Activated naive CD4-positive, alpha-beta T cell treated with anti-CD3 and anti-CD28 coated beads, Interleukin-2, amount 50 U/mL, for 16 hours (primary cell): Measurements from ENCODE around the gene KIRREL3.

Source experiments
- DNase-seq: peaks from one replicate; pipeline ENCODE4 v3.0.0-alpha.2; 2020

Gene KIRREL3

GRCh38 chr11:126901783-126902182 lies 98.8 kb downstream of the KIRREL3 start:
- no peak for DNase-seq

DNA sequence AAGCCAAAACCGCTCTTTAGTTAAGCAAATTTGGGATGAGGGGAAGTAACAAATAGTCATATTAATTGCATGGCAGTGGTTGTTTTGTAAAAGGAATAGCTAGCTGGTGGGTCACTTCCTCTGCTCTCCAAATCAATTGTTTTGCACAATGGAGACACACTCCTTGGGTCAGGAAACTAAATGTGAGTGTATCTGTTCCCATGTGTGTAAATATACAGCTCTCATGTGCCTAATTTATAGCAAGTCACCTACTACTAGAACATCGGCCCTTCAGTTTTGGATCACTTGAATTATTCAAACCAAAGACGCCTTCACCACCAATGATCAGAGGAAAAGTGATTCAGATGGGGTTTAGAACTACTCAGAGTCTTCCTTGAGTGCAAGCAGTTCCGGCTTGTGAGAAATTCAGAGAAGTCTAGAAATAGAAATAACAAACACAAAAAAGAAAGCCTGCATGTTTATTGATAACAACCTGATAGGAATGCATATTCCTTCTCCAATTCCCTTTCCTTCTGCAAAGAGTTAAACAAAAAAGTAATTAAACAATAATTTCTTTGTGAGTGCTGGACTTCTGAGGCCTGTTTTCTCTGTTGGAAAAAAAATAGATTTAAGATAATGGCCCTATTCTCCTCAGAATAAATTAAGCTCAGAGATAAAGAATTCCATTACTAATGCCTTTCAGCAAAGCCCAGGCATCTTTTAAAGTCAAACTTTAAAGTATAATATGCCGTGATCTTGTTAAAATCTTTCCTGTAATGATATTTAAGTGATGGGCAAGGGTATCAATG lies 100.4 kb downstream of the KIRREL3 start:
- DNase-seq: no peak

DNA sequence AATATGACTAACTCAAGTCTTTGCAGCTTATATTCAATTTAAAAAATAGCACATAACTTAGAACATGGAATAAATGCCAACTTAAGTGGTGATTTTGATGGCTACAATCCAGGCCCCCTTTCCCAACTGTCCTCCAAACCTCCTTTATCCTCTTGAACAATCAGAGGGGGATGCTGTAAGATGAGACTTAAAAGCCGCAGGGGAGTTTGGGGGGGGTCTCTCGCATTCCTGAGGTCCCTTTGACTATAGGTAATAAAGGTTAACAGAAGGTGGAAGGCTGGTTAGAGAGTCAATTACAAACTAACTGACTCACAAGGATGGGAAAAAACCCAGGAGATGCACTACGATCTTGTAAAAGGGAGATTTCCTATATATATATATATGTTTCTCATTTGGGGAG lies 101.8 kb downstream of the KIRREL3 start:
- DNase-seq: no peak

- DNase-seq: no peak
These were observed 103.1 kb downstream of the KIRREL3 start for GRCh38 chr11:126897430-126897829.

DNA sequence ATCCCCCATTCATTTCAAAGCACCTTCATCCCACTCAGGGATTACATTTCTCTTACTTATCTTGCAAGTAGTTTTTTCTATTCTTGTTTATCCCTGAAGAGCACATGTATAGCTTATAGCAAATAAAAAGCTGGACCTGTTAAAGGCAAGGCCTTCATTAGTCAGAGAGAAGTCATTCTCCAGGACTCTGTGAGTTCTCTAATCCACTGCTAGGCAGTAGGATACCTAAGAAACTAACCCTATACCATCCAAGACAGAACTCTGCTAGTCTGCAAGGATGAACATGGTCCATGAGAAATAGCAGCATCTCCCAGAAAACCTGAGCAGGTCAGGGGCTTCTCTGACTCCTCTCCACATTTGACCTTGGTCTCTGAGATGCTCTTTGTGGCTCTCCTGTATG lies 104.5 kb downstream of the KIRREL3 start:
- DNase-seq: no peak

GRCh38 chr11:126893796-126894195 lies 106.8 kb downstream of the KIRREL3 start:
- no peak for DNase-seq

GRCh38 chr11:126892756-126893155 lies 107.8 kb downstream of the KIRREL3 start:
- DNase-seq: no peak

DNA sequence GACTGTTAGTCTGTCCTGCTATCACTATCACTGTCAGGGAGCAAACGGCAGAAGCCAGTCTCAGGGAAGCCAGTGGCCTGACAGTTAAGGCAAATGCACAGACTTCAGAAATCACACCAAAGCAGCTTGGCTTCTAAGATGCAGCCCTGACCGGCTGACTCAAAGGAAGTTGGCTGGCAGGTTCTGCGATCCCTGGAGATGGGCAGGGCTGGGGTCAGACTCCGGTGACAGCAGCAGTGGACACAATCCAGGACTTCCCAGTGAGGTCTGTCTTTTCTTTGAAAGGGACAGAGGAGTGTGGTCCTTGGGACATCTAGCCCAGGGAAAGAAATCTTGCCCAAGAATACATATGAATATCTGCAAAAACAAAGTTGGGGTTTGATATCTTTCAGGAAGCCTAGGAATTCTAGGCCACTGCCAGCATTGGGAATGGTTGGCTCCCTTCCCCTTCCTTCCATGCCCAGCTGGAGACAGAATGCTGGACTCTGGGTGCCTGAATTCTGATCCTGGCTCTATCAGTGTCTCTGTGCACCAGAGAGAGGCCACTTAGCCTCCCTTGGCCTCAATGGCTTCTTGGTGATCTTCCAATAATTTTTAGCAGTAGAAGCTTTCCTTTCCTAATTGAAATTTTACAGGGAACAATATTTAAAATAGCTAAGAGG lies 108.9 kb downstream of the KIRREL3 start:
- DNase-seq: no peak

DNA sequence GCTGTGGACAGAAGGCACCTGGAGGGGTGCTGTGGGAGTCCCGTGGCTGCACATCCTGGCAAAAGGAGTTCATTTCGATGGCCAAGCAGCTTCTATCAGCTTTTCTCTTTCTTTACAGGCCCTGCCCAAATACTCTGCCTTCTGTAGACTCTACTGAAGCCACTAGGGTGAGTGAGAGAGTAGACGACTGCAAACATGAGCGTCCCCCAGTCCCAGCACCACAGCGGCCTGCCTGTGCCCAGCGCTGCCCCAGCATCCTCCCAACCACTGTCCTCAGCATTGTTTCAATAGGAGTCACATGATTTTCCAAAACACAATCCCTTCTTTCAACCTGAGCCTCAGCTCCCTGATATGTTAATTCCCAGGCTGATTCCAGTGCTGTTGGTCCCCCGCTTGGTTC lies 110.0 kb downstream of the KIRREL3 start:
- no peak for DNase-seq

DNA sequence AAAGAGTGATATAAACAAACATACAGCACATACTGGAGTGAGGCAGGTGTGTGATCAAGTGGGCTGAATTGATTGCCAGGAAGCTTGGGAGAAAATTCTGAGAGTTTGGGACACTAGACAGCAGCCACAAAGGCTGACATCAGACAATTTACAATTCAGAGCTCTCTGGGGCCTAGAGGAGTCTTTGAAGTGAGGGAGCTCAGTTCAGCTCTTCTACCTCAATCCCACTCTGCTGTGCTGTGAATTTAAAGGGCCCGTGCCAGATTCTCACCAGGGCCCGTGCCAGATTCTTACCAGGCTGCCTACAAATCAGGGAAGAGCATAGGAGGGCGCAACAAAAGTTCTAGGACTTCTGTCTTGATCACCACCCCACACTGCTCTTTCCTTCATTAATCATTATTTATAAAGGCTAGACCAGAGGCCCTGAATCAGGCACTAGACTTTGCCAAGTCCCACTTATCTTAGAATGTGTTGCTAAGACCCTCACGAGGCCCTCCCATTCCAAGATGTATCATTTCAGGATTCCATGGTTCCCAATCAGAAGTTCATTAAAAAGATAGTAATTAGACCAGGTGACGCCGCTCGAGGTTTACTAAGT lies 112.4 kb downstream of the KIRREL3 start:
- no peak for DNase-seq

GRCh38 chr11:126886636-126887035 lies 113.9 kb downstream of the KIRREL3 start:
- no peak for DNase-seq

- no peak for DNase-seq
These were observed 114.5 kb downstream of the KIRREL3 start for GRCh38 chr11:126886085-126886484.

DNA sequence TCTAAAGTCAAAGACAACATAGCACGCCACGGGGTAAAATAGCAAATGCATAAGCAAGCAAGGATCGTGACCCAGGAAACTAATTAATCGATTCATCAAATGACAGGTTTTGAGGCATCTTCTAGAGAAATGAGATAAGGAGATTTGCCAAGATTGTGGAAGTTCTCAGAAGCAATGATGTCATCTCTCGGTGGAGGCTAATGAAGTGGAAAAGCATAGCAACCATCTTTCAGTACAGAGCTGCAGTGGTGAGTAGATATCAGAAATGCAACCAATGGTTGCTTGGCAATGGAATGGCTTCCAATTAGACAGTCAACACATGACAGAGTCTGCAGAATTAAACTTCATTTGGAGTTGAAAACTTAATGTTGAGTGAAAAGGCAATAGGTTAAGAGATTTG lies 116.0 kb downstream of the KIRREL3 start:
- DNase-seq: no peak

DNA sequence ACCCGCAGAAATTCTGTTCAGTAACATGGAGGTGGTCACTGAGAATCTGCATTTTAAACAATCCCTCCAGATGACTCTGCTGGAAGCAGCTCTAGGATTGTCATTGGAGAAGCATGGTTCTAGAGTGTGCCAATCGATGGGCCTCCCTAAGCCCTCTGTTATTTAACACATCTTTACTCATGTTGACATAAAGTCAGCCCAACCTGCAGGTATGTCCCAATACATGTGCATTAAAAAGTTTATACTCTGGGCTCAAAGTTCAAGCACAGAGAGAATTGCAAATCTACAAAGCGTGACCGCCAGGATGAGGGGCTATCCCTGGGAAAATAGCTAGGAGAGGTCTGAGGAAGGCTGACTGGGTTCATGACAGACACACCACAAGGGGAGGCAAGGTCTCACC lies 116.4 kb downstream of the KIRREL3 start:
- DNase-seq: no peak

GRCh38 chr11:126880872-126881271 lies 119.7 kb downstream of the KIRREL3 start:
- no peak for DNase-seq

GRCh38 chr11:126879516-126879915 lies 121.1 kb downstream of the KIRREL3 start:
- DNase-seq: no peak

DNA sequence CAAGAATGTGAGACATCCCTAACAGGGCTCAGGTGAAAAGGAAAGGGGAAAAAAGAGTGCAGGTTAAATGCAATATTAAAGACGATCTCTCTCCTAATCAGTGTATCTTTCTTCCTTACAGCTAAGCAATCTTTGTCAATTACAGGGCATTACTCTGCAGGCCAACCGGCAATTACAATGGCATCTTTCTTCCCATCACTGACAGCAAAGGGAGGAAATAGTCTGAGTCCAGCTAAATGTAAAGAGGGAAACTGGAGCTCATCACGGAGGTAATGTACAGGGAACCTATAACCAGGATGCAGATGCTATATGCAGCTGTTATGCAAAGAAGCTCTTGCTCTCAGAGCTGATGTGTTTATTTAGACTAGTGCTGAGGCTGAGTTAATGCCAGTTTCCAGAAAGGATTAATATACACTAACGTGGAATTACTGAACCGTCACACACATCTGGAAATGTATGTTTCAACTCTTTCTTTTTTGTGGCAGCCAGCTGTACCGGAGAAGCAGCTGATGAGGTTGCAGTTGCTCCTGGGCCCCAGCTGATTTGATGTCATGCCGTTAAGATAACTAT lies 121.6 kb downstream of the KIRREL3 start:
- DNase-seq: no peak

DNA sequence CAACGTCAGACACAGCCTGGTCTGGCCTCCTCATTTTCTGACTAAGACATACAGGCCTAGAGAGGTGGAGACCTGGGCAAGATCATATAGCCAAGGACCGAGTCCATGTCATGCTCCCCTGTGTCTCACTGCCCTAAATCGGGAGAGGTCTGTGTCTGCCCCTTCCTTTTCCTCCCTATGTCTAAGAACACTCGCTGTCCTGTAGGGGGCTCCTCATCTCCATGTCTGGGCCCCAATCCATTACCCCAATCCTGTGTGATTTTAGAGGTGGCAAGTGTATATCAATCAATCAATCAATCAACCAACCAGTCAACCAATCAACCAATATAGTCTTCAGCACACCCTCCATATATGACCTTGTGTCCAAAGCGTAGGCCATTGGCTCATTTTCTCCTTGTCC lies 125.7 kb downstream of the KIRREL3 start:
- DNase-seq: no peak

GRCh38 chr11:126874276-126874675 lies 126.3 kb downstream of the KIRREL3 start:
- no peak for DNase-seq

DNA sequence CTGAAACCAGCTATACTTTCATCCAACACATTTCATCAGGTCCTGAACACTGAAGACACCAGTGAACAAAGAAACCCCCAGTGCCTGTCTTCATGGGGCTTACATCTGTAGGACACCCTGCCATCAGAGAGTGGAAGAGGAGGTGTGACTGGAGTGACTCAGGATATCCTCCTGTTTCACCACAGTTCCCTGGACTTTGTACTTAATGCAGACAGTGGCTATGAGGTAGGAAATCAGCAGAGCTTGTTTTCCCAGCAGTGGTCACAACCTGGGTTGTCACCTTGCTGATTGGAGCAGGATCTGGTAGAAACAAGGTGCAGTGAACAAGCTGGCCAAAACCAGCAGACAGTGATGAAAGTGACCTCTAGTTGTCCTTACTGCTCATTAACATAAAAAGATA lies 128.8 kb downstream of the KIRREL3 start:
- DNase-seq: no peak

DNA sequence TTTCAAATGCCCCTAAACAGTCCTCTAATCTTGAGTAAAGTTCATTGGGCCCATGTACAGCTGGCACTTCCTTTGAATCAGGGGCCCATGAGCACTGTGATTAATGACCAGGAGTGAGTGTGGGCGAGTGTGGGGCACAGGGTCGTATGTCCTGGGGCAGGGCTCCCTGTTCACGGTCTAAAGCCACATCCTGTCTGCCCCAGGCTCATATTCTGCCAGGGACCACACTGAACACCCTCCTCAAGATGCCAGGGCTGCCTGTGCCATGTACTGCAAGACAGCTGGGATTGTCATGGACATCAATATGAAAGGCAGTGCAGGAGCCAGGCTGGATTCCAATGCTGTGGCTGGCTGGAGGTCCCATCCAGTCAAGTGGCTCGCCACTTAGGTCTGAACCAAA lies 130.5 kb downstream of the KIRREL3 start:
- DNase-seq: no peak

DNA sequence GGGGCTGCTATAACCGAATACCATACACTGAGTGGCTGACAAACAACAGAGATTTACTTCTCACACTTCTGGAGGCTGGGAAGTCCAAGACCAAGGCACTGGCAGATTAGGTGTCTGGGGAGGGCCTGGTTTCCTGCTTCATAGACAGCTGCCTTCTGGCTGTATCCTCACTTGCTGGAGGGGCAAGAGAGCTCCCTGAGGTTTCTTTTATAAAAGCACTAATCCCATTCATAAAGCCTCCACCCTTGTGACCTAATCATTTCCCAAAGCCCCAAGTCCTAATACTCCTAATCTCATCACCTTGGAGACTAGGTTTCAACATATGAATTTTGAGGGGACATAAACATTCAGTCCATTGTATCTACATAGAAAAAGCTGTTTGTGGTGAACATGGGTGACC lies 131.8 kb downstream of the KIRREL3 start:
- DNase-seq: no peak

DNA sequence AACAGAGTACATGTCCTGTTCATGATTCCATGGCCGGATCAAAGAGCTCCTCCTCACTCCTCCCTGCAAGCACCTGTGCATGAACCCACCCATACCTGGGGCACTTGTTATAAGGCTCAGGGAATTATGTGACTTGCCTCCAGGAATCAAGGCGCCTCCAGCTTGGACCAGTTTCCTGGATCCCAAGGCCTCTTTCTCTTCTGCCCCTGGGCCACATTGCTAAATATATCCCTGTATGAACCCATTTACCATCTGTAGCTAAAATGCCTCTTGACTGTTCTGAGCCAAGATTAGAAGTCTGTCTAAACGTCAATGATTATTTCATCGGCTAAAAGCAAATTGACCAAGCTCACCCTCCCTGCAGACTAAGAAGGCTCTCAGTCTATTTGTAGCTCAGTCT lies 135.6 kb downstream of the KIRREL3 start:
- no peak for DNase-seq
